B cell (primary cell): ENCODE data around the gene METTL27.

Source experiments
- CTCF ChIP-seq: fragments of 200-600 bp; IDR thresholded peaks from one replicate; pipeline ENCODE4 v1.8.0; 2022; ENCODE audit warnings: antibody characterized with exemption, mild to moderate bottlenecking
- EZH2 ChIP-seq: IDR thresholded peaks from 2 replicates; pipeline ENCODE4 v1.6.1; 2012; ENCODE audit warnings: borderline replicate concordance, low read depth, mild to moderate bottlenecking, moderate library complexity, low read length; ENCODE audit not compliant: insufficient read depth, poor library complexity, severe bottlenecking

GRCh38 chr7:73865738-73866445 lies 23.6 kb upstream of the METTL27 start:
- TF ChIP-seq CTCF (peak; percentile 29), EZH2 (no peak)
